Endothelial cell of umbilical vein (primary cell): Measurements from ENCODE around the gene ACSF3.
"Not testable (repeated sequence)": the region's sequence is repeated elsewhere in the genome, so short reads cannot be mapped to it uniquely, and the experiment has no call there.

ENCODE experiments used
- POLR2A ChIP-seq: IDR thresholded peaks from 2 replicates; pipeline ENCODE4 v1.6.1; 2012; ENCODE audit warnings: low read depth, mild to moderate bottlenecking, control low read depth, low read length
- TF ChIP-seq, protein P1 (sequence below), 2 donors: IDR thresholded peaks; 1 replicate in 1 of 2; 2 replicates in 1 of 2; pipeline ENCODE4 v1.5.1; 2011; ENCODE audit warnings: low read length in 2 of 2, mild to moderate bottlenecking in 2 of 2, moderate library complexity in 2 of 2, control low read depth in 1 of 2, inconsistent platforms in 1 of 2, low read depth in 1 of 2; ENCODE audit not compliant: insufficient read depth in 1 of 2; ENCODE audit errors: extremely low read depth in 1 of 2

DNA sequence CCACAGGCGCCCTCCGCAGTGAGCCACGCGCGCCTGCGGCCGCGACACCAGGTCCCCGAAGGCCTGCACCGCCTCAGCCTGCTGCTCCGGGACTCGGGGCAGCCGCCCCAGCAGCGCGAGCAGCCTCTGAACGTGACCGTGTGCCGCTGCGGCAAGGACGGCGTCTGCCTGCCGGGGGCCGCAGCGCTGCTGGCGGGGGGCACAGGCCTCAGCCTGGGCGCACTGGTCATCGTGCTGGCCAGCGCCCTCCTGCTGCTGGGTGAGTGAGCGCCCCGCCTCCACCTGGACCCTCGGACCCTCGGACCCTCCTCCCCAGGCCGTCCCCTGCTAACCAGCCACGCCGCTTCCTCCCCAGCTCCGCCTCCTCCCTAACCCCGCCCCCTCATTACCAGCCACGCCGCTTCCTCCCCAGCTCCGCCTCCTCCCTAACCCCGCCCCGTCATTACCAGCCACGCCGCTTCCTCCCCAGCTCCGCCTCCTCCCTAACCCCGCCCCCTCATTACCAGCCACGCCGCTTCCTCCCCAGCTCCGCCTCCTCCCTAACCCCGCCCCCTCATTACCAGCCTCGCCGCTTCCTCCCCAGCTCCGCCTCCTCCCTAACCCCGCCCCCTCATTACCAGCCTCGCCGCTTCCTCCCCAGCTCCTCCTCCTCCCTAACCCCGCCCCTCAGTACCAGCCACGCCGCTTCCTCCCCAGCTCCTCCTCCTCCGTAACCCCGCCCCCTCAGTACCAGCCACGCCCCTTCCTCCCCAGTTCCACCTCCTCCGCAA is 98.7 kb downstream of the ACSF3 start:
- TF ChIP-seq, protein P1, sequence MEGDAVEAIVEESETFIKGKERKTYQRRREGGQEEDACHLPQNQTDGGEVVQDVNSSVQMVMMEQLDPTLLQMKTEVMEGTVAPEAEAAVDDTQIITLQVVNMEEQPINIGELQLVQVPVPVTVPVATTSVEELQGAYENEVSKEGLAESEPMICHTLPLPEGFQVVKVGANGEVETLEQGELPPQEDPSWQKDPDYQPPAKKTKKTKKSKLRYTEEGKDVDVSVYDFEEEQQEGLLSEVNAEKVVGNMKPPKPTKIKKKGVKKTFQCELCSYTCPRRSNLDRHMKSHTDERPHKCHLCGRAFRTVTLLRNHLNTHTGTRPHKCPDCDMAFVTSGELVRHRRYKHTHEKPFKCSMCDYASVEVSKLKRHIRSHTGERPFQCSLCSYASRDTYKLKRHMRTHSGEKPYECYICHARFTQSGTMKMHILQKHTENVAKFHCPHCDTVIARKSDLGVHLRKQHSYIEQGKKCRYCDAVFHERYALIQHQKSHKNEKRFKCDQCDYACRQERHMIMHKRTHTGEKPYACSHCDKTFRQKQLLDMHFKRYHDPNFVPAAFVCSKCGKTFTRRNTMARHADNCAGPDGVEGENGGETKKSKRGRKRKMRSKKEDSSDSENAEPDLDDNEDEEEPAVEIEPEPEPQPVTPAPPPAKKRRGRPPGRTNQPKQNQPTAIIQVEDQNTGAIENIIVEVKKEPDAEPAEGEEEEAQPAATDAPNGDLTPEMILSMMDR (IDR thresholded peaks at IDR 0.05; ENCODE audit: extremely low read depth in 1 of 2, insufficient read depth in 1 of 2, low read depth in 1 of 2, low read length in 2 of 2) = not testable (repeated sequence)
- TF ChIP-seq POLR2A = not testable (repeated sequence)
